ENCODE measurements around the gene DNAJC22. TPM values are rescaled to one million over a fixed set of nuclear protein-coding genes. Genes with fewer than 3 reads are reported as not detected.
"Not testable (repeated sequence)": the region's sequence is repeated elsewhere in the genome, so short reads cannot be mapped to it uniquely, and the experiment has no call there.

Gene DNAJC22
- polyA plus RNA-seq, 2 donors: 0.02 TPM

DNA sequence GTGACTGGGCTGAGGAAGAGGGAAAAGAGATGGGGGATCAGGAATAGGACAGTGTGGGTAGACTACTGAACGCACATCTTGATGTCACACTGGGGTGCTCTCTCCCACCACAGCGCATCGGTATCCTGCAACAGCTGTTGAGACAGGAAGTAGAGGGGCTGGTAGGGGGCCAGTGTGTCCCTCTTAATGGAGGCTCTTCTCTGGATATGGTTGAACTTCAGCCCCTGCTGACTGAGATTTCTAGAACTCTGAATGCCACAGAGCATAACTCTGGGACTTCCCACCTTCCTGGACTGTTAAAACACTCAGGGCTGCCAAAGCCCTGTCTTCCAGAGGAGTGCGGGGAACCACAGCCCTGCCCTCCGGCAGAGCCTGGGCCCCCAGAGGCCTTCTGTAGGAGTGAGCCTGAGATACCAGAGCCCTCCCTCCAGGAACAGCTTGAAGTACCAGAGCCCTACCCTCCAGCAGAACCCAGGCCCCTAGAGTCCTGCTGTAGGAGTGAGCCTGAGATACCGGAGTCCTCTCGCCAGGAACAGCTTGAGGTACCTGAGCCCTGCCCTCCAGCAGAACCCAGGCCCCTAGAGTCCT is 16.6 kb upstream of the DNAJC22 start:
- Histone ChIP-seq H3K36me3 (ENCODE audit: control insufficient read depth in 2 of 2, insufficient read depth in 2 of 2, low read length in 1 of 2) (no peaks in the 10 kb centered on the region), H3K27ac (ENCODE audit: low read depth in 2 of 2, low read length in 1 of 2) (no peak overlapping the region), H3K4me3 (ENCODE audit: low read depth in 1 of 2, low read length in 2 of 2) (no peak overlapping the region), H3K27me3 (ENCODE audit: control insufficient read depth in 1 of 2, insufficient read depth in 2 of 2, low read length in 2 of 2) (no peaks in the 10 kb centered on the region), H3K9me3 (ENCODE audit: control insufficient read depth in 2 of 2, insufficient read depth in 1 of 2, low read depth in 1 of 2, low read length in 1 of 2) (no peaks in the 10 kb centered on the region), H3K4me1 (ENCODE audit: control insufficient read depth in 2 of 2, insufficient read depth in 2 of 2, low read length in 1 of 2) (peaks cover 0 to 2% of the 10 kb centered on the region in 2 donors)
- 93 to 95% methylated on average over 7 of the region's 7 CpGs for WGBS, 2 donors

DNA sequence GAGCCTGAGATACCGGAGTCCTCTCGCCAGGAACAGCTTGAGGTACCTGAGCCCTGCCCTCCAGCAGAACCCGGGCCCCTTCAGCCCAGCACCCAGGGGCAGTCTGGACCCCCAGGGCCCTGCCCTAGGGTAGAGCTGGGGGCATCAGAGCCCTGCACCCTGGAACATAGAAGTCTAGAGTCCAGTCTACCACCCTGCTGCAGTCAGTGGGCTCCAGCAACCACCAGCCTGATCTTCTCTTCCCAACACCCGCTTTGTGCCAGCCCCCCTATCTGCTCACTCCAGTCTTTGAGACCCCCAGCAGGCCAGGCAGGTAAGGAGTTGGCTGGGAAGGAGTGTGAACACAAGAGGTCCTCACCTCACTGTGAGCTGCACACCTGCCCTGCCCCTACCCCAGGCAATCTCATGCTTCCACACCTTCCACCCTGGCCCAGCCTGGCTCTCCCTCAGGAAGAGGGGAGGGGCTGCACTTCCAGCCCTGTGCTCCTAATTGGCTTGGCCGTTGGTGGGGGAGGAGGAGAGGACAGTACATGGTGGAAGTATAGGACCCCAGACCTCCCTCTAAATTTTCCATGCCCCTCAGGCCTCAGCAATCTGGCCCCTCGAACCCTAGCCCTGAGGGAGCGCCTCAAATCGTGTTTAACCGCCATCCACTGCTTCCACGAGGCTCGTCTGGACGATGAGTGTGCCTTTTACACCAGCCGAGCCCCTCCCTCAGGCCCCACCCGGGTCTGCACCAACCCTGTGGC is 15.9 kb upstream of the DNAJC22 start:
- Histone ChIP-seq H3K27ac (ENCODE audit: low read depth in 2 of 2, low read length in 1 of 2) (no peak overlapping the region), H3K9me3 (ENCODE audit: control insufficient read depth in 2 of 2, insufficient read depth in 1 of 2, low read depth in 1 of 2, low read length in 1 of 2) (no peaks in the 10 kb centered on the region), H3K4me1 (ENCODE audit: control insufficient read depth in 2 of 2, insufficient read depth in 2 of 2, low read length in 1 of 2) (peaks cover 0 to 2% of the 10 kb centered on the region in 2 donors), H3K27me3 (ENCODE audit: control insufficient read depth in 1 of 2, insufficient read depth in 2 of 2, low read length in 2 of 2) (no peaks in the 10 kb centered on the region), H3K36me3 (ENCODE audit: control insufficient read depth in 2 of 2, insufficient read depth in 2 of 2, low read length in 1 of 2) (no peaks in the 10 kb centered on the region), H3K4me3 (ENCODE audit: low read depth in 1 of 2, low read length in 2 of 2) (no peak overlapping the region)
- 68 to 71% methylated on average over 14 of the region's 14 CpGs for WGBS, 2 donors

DNA sequence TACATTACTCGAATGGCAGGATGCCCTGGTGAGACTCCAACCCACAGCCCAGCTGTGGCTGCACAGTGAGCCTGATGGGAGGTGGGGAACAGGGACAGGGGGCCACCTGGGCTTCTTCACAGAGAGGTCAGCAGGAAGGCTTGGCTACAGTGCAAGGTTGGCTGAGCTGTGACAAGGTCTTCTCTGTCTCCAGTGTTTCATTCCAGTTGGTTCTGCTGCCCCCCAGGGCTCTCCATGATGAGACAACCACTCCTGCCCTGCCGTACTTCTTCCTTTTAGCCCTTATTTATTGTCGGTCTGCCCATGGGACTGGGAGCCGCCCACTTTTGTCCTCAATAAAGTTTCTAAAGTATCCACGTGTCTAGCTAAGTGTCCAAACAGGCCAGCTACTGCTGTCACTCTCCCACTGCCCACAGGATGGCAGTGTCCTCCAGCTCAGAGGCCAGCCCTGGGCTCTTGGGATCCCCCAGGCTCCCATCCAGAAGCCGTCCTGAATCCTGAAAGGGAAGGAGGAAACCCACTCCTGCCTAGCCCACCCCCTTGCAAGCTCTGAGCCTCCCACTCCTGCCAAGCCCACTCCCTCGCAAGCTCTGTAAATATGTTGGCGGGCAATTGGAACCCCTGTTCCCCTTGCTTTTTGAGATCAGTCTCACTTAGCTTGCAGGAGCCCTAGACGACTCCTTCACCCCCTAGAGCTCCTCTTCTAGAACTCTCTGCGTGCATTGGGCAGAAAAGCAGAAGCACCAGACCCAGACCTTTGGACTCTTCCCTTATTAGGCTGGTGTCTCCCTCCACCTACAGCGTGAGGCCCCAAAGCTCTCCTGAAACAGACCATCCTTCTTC is 15.1 kb upstream of the DNAJC22 start:
- Histone ChIP-seq H3K4me1 (ENCODE audit: control insufficient read depth in 2 of 2, insufficient read depth in 2 of 2, low read length in 1 of 2) (peaks cover 0 to 2% of the 10 kb centered on the region in 2 donors), H3K27me3 (ENCODE audit: control insufficient read depth in 1 of 2, insufficient read depth in 2 of 2, low read length in 2 of 2) (peaks cover 0 to 7% of the 10 kb centered on the region in 2 donors)

DNA sequence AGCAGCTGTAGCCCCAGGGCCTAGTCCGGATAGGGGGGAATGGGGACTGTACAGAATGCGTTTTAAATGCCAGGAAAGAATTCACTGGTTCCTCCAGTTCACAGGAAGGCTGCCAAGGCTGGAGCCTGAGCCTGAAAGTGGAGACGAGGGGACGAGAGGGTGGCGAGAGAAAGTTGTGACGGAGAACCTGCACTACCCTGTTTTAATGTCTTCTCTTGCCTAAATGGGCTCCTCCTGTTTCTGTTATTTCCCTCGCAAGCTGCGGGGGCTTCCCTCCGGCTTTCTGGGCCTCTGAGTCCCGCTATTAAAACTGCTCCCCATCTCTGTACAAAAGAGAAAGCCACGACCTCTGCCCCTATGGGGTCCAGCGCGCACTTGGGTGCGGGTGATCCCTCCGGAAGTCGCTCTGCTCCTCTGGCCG is 14.2 kb upstream of the DNAJC22 start:
- no peak overlapping the region for H3K27ac ChIP-seq (ENCODE audit: low read depth in 2 of 2, low read length in 1 of 2)
- 64 to 73% methylated on average over 17 of the region's 17 CpGs for WGBS, 2 donors

More for the DNA sequence above, 15.1 kb upstream of the DNAJC22 start:
- 47 to 55% methylated on average over 11 of the region's 11 CpGs for WGBS, 2 donors
- no peak overlapping the region for H3K4me3 ChIP-seq (ENCODE audit: low read depth in 1 of 2, low read length in 2 of 2)
- no peak overlapping the region for H3K27ac ChIP-seq (ENCODE audit: low read depth in 2 of 2, low read length in 1 of 2)
- no peaks in the 10 kb centered on the region for H3K36me3 ChIP-seq (ENCODE audit: control insufficient read depth in 2 of 2, insufficient read depth in 2 of 2, low read length in 1 of 2)
- H3K9me3 ChIP-seq (ENCODE audit: control insufficient read depth in 2 of 2, insufficient read depth in 1 of 2, low read depth in 1 of 2, low read length in 1 of 2): no peaks in the 10 kb centered on the region

DNA sequence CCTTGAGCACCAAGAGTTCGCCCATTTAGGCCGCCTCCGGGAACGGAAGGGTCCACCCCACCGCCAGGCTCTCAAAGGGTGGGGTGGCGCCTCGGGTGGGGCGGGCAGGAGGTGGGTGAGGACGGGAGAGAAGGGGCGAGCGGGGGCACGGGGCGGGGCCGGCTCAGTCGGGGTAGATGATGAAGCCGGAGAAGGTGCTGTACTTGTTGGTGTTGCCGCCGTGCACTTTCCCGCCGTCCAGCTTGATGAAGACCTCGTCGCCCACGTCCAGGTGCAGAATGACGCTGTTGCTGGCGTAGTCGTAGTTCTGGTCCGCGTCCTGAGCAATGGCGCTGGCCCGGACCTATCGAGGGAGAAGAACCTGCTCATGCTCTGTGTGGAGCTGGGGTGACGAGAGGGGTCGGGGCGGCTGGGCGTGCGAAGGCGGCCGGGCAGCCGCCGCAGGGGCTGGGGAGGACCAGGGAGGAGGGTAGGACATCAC is 13.8 kb upstream of the DNAJC22 start:
- Histone ChIP-seq H3K27ac (ENCODE audit: low read depth in 2 of 2, low read length in 1 of 2) (no peak overlapping the region), H3K9me3 (ENCODE audit: control insufficient read depth in 2 of 2, insufficient read depth in 1 of 2, low read depth in 1 of 2, low read length in 1 of 2) (no peaks in the 10 kb centered on the region), H3K27me3 (ENCODE audit: control insufficient read depth in 1 of 2, insufficient read depth in 2 of 2, low read length in 2 of 2) (peaks cover 0 to 9% of the 10 kb centered on the region in 2 donors), H3K36me3 (ENCODE audit: control insufficient read depth in 2 of 2, insufficient read depth in 2 of 2, low read length in 1 of 2) (no peaks in the 10 kb centered on the region), H3K4me1 (ENCODE audit: control insufficient read depth in 2 of 2, insufficient read depth in 2 of 2, low read length in 1 of 2) (peaks cover 0 to 2% of the 10 kb centered on the region in 2 donors), H3K4me3 (ENCODE audit: low read depth in 1 of 2, low read length in 2 of 2) (peak overlapping the region; percentile 17 to 18)
- 22 to 40% methylated on average over 30 to 40 of the region's 40 CpGs for WGBS, 2 donors

More for the DNA sequence above, 14.2 kb upstream of the DNAJC22 start:
- Histone ChIP-seq H3K27me3 (ENCODE audit: control insufficient read depth in 1 of 2, insufficient read depth in 2 of 2, low read length in 2 of 2) (peaks cover 0 to 9% of the 10 kb centered on the region in 2 donors), H3K9me3 (ENCODE audit: control insufficient read depth in 2 of 2, insufficient read depth in 1 of 2, low read depth in 1 of 2, low read length in 1 of 2) (no peaks in the 10 kb centered on the region), H3K4me1 (ENCODE audit: control insufficient read depth in 2 of 2, insufficient read depth in 2 of 2, low read length in 1 of 2) (peaks cover 0 to 2% of the 10 kb centered on the region in 2 donors), H3K4me3 (ENCODE audit: low read depth in 1 of 2, low read length in 2 of 2) (no peak overlapping the region), H3K36me3 (ENCODE audit: control insufficient read depth in 2 of 2, insufficient read depth in 2 of 2, low read length in 1 of 2) (no peaks in the 10 kb centered on the region)

DNA sequence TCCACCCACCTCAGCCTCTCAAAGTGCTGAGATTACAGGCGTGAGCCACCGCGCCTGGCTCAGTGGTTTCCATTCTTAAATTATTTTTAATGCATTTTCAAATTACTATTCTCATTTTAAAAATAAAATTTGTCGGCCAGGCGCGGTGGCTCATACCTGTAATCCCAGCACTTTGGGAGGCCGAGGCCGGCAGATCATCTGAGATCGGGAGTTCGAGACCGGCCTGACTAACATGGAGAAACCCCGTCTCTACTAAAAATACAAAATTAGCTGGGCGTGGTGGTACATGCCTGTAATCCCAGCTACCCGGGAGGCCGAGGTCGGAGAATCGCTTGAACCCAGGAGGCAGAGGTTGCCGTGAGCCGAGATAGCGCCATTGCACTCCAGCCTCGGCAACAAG is 12.9 kb upstream of the DNAJC22 start:
- 55 to 59% methylated on average over 21 of the region's 21 CpGs for WGBS, 2 donors
- not testable (repeated sequence) for H3K9me3 ChIP-seq (ENCODE audit: control insufficient read depth in 2 of 2, insufficient read depth in 1 of 2, low read depth in 1 of 2, low read length in 1 of 2)

DNA sequence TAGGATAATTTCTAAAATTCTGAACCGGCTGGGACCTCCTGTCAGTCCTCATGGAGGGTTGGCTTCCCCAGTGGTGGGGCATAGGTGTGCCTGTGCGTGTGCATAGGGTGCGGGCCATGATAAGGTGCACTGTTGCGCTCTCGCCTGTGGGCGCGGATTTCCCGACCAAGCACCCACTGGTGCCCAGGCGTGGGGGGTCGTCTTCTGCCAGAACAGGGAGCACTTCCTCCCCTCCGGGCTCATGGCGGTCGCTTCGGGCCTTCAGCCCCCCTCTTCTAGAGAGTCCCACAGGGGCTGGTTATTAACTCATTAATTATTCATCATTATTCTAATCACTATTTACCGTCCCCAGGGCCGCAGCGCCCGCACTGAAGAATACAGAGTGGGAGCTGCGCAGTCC is 12.5 kb upstream of the DNAJC22 start:
- Histone ChIP-seq H3K4me3 (ENCODE audit: low read depth in 1 of 2, low read length in 2 of 2) (no peak overlapping the region), H3K27ac (ENCODE audit: low read depth in 2 of 2, low read length in 1 of 2) (no peak overlapping the region), H3K36me3 (ENCODE audit: control insufficient read depth in 2 of 2, insufficient read depth in 2 of 2, low read length in 1 of 2) (no peaks in the 10 kb centered on the region), H3K4me1 (ENCODE audit: control insufficient read depth in 2 of 2, insufficient read depth in 2 of 2, low read length in 1 of 2) (peaks cover 0 to 2% of the 10 kb centered on the region in 2 donors), H3K27me3 (ENCODE audit: control insufficient read depth in 1 of 2, insufficient read depth in 2 of 2, low read length in 2 of 2) (peaks cover 0 to 9% of the 10 kb centered on the region in 2 donors), H3K9me3 (ENCODE audit: control insufficient read depth in 2 of 2, insufficient read depth in 1 of 2, low read depth in 1 of 2, low read length in 1 of 2) (no peaks in the 10 kb centered on the region)
- WGBS, 2 donors: 58 to 65% methylated on average over 19 of the region's 19 CpGs

More for the DNA sequence above, 12.9 kb upstream of the DNAJC22 start:
- H3K4me3 ChIP-seq (ENCODE audit: low read depth in 1 of 2, low read length in 2 of 2); H3K4me1 ChIP-seq (ENCODE audit: control insufficient read depth in 2 of 2, insufficient read depth in 2 of 2, low read length in 1 of 2); H3K36me3 ChIP-seq (ENCODE audit: control insufficient read depth in 2 of 2, insufficient read depth in 2 of 2, low read length in 1 of 2); H3K27ac ChIP-seq (ENCODE audit: low read depth in 2 of 2, low read length in 1 of 2); H3K27me3 ChIP-seq (ENCODE audit: control insufficient read depth in 1 of 2, insufficient read depth in 2 of 2, low read length in 2 of 2): not testable (repeated sequence)

DNA sequence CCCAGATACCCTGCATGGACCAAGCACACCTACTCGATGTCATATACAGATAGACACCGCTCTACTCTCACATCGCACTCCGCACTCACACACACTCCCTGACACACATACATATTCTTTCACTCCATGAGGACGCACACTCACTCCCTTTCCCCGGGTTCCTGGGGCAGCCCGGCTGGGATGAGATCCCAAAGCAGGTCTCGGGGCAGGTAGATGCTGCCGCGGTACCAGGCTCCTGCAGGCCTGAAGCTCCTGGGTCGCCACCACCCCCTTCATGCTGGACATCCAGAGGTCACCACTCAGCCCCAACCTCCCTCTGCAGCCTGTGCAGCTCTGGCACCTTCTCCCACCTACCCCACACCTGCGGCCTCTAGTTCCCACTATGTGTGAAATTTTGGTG is 12.0 kb upstream of the DNAJC22 start:
- no peaks in the 10 kb centered on the region for H3K9me3 ChIP-seq (ENCODE audit: control insufficient read depth in 2 of 2, insufficient read depth in 1 of 2, low read depth in 1 of 2, low read length in 1 of 2)
- peaks cover 0 to 9% of the 10 kb centered on the region in 2 donors for H3K27me3 ChIP-seq (ENCODE audit: control insufficient read depth in 1 of 2, insufficient read depth in 2 of 2, low read length in 2 of 2)
- 70% methylated on average over 12 of the region's 12 CpGs for WGBS, 2 donors
- no peak overlapping the region for H3K4me3 ChIP-seq (ENCODE audit: low read depth in 1 of 2, low read length in 2 of 2)
- peaks cover 0 to 2% of the 10 kb centered on the region in 2 donors for H3K4me1 ChIP-seq (ENCODE audit: control insufficient read depth in 2 of 2, insufficient read depth in 2 of 2, low read length in 1 of 2)
- no peak overlapping the region for H3K27ac ChIP-seq (ENCODE audit: low read depth in 2 of 2, low read length in 1 of 2)
- H3K36me3 ChIP-seq (ENCODE audit: control insufficient read depth in 2 of 2, insufficient read depth in 2 of 2, low read length in 1 of 2): no peaks in the 10 kb centered on the region

DNA sequence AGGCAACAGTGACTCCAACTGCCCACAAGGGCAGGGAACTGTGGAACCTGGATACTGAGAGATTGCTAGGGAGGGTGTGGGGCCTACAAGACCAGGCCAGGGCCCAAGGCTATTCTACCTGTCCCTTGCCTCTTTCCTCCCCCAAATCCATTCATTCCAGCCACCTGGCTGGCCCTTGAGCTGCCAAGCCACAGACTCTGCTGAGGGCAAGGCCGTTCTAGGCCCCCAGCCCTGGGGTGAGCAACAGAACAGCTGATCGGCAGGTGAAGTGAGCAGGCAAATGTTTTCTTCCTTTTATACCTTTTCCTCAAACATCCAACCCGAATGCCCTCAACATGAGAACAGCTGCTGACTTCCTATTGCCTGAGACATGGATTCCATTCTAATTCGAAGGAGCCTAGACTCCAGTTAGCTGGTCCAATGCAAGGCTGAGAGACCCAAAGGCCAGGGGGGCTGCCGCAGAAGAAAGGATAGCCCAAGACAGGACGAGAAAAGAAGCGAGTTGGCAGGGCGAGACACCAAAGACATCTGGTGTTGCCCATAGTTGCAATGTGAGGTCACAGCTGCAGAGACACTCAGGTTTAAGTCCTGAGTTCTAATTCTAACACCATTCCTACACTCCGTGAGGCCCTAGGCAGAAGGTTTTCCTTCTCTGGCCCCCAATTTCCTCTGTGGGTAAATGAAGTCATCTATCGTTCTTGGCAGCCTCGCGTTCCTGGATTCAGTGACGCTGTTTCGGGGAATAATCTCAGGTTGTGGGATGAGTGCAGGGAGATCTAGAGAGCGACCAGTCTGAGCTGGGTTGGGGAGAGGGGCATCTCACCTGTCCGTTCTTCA is 11.4 kb upstream of the DNAJC22 start:
- Histone ChIP-seq H3K27ac (ENCODE audit: low read depth in 2 of 2, low read length in 1 of 2) (no peak overlapping the region), H3K36me3 (ENCODE audit: control insufficient read depth in 2 of 2, insufficient read depth in 2 of 2, low read length in 1 of 2) (no peaks in the 10 kb centered on the region), H3K27me3 (ENCODE audit: control insufficient read depth in 1 of 2, insufficient read depth in 2 of 2, low read length in 2 of 2) (peaks cover 0 to 9% of the 10 kb centered on the region in 2 donors), H3K4me1 (ENCODE audit: control insufficient read depth in 2 of 2, insufficient read depth in 2 of 2, low read length in 1 of 2) (peaks cover 0 to 2% of the 10 kb centered on the region in 2 donors), H3K9me3 (ENCODE audit: control insufficient read depth in 2 of 2, insufficient read depth in 1 of 2, low read depth in 1 of 2, low read length in 1 of 2) (no peaks in the 10 kb centered on the region), H3K4me3 (ENCODE audit: low read depth in 1 of 2, low read length in 2 of 2) (no peak overlapping the region)
- WGBS, 2 donors: 68 to 69% methylated on average over 16 of the region's 16 CpGs
